ENCODE measurements around the gene ALDH16A1. TPM values are rescaled to one million over a fixed set of nuclear protein-coding genes. Genes with fewer than 3 reads are reported as not detected.

ALDH16A1 gene
- total and polyA plus RNA-seq, 2 experiments from 2014 or later, result 29.9 to 38.7 TPM

GRCh38 chr19:49428547-49429451 is 24.2 kb upstream of the ALDH16A1 start:
- WGBS (ENCODE audit: low lambda C conversion rate, missing lambda C conversion rate), result 27% methylated on average over 24 of the region's 29 CpGs
- peak overlapping the region; percentile 80 for H3K4me2 ChIP-seq

GRCh38 chr19:49430172-49430677 is 22.8 kb upstream of the ALDH16A1 start:
- no peak for DNase-seq (ENCODE audit: low spot score)
- Histone ChIP-seq H3K4me1 (ENCODE audit: insufficient read depth) (peaks cover 7% of the 10 kb centered on the region), H3K79me2 (no peaks in the 10 kb centered on the region), H3K9me3 (ENCODE audit: low read depth) (no peaks in the 10 kb centered on the region), H2AFZ (no peak overlapping the region), H3K27me3 (peaks cover 99% of the 10 kb centered on the region), H3K4me2 (no peak overlapping the region), H3K4me3 (no peak overlapping the region), H4K20me1 (ENCODE audit: insufficient read depth, poor library complexity, severe bottlenecking) (no peaks in the 10 kb centered on the region), H3K27ac (no peak overlapping the region), H3K36me3 (replicated peaks; ENCODE audit: insufficient read depth, low read depth) (no peaks in the 10 kb centered on the region), H3K9me2 (replicated peaks; ENCODE audit: insufficient read depth) (no peaks in the 10 kb centered on the region)
- WGBS (ENCODE audit: low lambda C conversion rate, missing lambda C conversion rate), result 88% methylated on average over 7 of the region's 9 CpGs
- no peak for TF ChIP-seq EZH2 (IDR thresholded peaks at IDR 0.05; ENCODE audit: borderline replicate concordance)

More at GRCh38 chr19:49428547-49429451, 24.2 kb upstream of the ALDH16A1 start:
- peak overlapping the region; percentile 60 for H2AFZ ChIP-seq
- no peaks in the 10 kb centered on the region for H3K9me2 ChIP-seq (replicated peaks; ENCODE audit: insufficient read depth)
- H4K20me1 ChIP-seq (ENCODE audit: insufficient read depth, poor library complexity, severe bottlenecking), result no peaks in the 10 kb centered on the region
- H3K27me3 ChIP-seq, result peaks cover 99% of the 10 kb centered on the region
- TF ChIP-seq, protein P1, sequence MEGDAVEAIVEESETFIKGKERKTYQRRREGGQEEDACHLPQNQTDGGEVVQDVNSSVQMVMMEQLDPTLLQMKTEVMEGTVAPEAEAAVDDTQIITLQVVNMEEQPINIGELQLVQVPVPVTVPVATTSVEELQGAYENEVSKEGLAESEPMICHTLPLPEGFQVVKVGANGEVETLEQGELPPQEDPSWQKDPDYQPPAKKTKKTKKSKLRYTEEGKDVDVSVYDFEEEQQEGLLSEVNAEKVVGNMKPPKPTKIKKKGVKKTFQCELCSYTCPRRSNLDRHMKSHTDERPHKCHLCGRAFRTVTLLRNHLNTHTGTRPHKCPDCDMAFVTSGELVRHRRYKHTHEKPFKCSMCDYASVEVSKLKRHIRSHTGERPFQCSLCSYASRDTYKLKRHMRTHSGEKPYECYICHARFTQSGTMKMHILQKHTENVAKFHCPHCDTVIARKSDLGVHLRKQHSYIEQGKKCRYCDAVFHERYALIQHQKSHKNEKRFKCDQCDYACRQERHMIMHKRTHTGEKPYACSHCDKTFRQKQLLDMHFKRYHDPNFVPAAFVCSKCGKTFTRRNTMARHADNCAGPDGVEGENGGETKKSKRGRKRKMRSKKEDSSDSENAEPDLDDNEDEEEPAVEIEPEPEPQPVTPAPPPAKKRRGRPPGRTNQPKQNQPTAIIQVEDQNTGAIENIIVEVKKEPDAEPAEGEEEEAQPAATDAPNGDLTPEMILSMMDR (IDR thresholded peaks at IDR 0.05; ENCODE audit: poor library complexity), result no peak
- no peak for TF ChIP-seq EZH2phosphoT487 (IDR thresholded peaks at IDR 0.05; ENCODE audit: low read depth, severe bottlenecking, unreplicated experiment)
- TF ChIP-seq EZH2 (IDR thresholded peaks at IDR 0.05; ENCODE audit: borderline replicate concordance), result peak; percentile 67
- H3K4me3 ChIP-seq, result no peak overlapping the region
- H3K79me2 ChIP-seq, result no peaks in the 10 kb centered on the region
- no peak overlapping the region for H3K27ac ChIP-seq
- H3K36me3 ChIP-seq (replicated peaks; ENCODE audit: insufficient read depth, low read depth), result no peaks in the 10 kb centered on the region
- DNase-seq (ENCODE audit: low spot score), result no peak
- H3K4me1 ChIP-seq (ENCODE audit: insufficient read depth), result peaks cover 7% of the 10 kb centered on the region
- H3K9me3 ChIP-seq (ENCODE audit: low read depth), result no peaks in the 10 kb centered on the region

DNA sequence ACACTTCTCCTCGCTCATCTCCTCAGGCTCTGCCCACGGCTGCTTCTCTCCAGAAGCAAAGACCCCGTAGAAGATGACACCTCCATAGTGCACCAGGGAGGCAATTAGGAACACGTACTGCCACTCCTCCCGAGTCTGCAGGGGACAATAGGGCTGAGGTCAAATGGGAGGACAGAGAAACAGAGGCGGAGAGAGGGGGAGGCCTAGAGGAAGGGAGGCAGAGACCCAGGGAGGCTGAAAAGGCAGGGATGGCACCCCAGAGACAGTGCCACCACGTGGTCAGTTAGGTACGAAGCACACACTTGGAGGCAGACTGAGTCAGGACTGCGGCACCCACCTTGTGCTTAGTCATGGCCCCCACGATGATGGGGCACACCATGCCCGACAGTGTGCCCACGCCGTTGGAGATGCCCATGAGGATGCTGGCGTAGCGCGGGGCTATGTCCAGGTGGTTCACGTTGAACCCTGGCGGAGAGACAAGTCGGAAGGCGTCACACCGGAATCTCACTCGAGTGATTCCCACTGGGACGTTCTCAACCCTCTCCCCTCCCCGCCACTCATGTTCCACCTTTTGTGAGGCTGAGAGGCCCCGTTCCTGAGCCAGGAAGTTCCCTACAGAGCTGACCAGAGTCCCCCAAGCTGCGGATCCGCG is 22.2 kb upstream of the ALDH16A1 start:
- no peaks in the 10 kb centered on the region for H3K9me2 ChIP-seq (replicated peaks; ENCODE audit: insufficient read depth)
- no peak overlapping the region for H3K4me2 ChIP-seq
- TF ChIP-seq, protein P1 (IDR thresholded peaks at IDR 0.05; ENCODE audit: poor library complexity), result peak; percentile 3
- TF ChIP-seq EZH2 (IDR thresholded peaks at IDR 0.05; ENCODE audit: borderline replicate concordance) (no peak), EZH2phosphoT487 (IDR thresholded peaks at IDR 0.05; ENCODE audit: low read depth, severe bottlenecking, unreplicated experiment) (no peak)
- H3K27me3 ChIP-seq, result peaks cover 99% of the 10 kb centered on the region
- H2AFZ ChIP-seq, result no peak overlapping the region
- 86% methylated on average over 28 of the region's 28 CpGs for WGBS (ENCODE audit: low lambda C conversion rate, missing lambda C conversion rate)
- no peaks in the 10 kb centered on the region for H4K20me1 ChIP-seq (ENCODE audit: insufficient read depth, poor library complexity, severe bottlenecking)
- H3K36me3 ChIP-seq (replicated peaks; ENCODE audit: insufficient read depth, low read depth), result no peaks in the 10 kb centered on the region
- H3K9me3 ChIP-seq (ENCODE audit: low read depth), result no peaks in the 10 kb centered on the region
- no peak for DNase-seq (ENCODE audit: low spot score)
- no peak overlapping the region for H3K27ac ChIP-seq
- H3K4me1 ChIP-seq (ENCODE audit: insufficient read depth), result peaks cover 7% of the 10 kb centered on the region
- H3K79me2 ChIP-seq, result no peaks in the 10 kb centered on the region
- no peak overlapping the region for H3K4me3 ChIP-seq
